GM19468 (cell line): Measurements from ENCODE around the gene LSM11.
A peak's percentile ranks its signal among the peaks of the same experiment; 100 is the strongest.
"Not testable (repeated sequence)": the region's sequence is repeated elsewhere in the genome, so short reads cannot be mapped to it uniquely, and the experiment has no call there.

Experiments
- ATAC-seq: cut with Tn5 transposase; IDR thresholded peaks from one replicate; pipeline ENCODE4 v1.9.1; 2021; ENCODE audit warnings: mild to moderate bottlenecking, moderate library complexity, moderate number of reproducible peaks; ENCODE audit not compliant: unreplicated experiment; ENCODE audit errors: extremely low read depth

The LSM11 gene

GRCh38 chr5:157743163-157744050 is at the start of gene LSM11:
TSS of gene LSM11 (plus strand) at chr5:157743712. CDS start at chr5:157743751, 39 bp downstream.
- peak; percentile 90 for ATAC-seq

DNA sequence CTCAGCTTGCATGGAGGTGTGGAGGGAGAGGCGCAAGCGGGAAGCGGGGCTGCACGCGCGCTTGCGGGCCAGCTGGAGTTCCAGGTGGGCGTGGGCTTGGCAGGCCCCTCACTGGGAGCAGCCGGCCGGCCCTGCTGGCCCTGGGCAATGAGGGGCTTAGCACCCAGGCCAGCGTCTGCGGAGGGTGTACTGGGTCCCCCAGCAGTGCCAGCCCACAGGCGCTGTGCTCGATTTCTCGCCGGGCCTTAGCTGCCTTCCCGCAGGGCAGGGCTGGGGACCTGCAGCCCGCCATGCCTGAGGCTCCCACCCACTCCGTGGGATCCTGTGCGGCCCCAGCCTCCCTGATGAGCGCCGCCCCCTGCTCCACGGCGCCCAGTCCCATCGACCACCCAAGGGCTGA is 49.7 kb upstream of the LSM11 start:
- not testable (repeated sequence) for ATAC-seq

- not testable (repeated sequence) for ATAC-seq
Measured at GRCh38 chr5:157696154-157696553, 47.4 kb upstream of the LSM11 start.

DNA sequence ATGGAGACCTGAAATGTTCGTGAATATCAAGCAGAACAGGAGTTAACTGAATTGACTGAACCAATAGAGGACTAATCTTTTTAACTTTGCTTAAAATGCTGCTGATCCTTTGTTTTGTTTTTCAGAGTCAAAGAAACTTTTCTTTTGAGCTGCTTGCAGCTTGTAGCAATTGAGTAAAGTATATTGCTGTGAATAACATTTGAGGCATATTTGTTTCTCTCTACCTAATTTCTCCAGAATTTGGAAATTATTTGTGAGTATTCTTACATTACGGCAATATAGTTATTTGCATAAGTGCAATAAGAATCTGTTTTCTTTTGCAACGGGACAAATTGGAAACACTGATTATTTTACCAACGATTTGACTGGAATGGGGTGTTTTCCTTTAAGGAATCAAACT is 44.8 kb upstream of the LSM11 start:
- ATAC-seq = not testable (repeated sequence)

GRCh38 chr5:157703736-157704135 is 39.8 kb upstream of the LSM11 start:
- no peak for ATAC-seq

DNA sequence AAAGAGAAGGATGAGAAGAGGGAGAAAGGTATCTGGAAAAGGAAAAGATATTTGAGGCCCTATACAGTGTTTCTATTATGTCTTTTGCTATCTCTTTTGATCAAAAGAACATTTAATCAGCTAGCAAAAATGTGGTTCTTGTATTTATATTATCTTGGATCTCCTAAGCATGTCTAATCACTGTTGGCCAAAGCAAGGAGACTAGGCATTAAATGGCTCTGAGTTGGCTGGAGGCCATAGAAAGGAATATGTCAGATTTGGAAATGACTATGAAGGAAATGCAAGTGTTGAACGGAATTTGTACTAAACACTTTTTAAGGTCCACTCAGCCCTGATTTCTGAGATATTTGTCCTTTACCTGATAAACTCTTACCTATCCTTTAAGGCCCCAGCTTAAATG is 34.6 kb upstream of the LSM11 start:
- ATAC-seq = no peak

GRCh38 chr5:157709346-157709745 is 34.2 kb upstream of the LSM11 start:
- ATAC-seq = no peak

- no peak for ATAC-seq
Measured at GRCh38 chr5:157710431-157710830, 33.1 kb upstream of the LSM11 start.

DNA sequence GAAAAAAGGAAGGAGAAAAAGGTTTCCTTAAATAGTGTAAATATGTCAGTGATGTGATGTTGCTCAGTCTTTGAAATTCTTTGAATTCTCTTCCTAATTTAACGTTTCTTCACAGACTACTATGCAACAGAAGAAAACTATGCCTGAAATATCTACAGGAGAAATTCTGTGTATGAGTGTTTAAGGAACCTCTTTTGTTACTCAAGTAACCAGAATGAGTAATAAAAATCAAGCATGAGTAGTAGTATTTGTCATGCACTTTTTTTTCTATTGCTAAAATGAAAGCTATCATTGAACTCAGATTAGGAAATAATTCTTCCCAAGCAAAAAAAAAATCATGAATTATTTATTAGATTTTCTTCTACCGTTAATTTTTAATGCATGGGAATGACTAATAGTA is 32.6 kb upstream of the LSM11 start:
- ATAC-seq = no peak

DNA sequence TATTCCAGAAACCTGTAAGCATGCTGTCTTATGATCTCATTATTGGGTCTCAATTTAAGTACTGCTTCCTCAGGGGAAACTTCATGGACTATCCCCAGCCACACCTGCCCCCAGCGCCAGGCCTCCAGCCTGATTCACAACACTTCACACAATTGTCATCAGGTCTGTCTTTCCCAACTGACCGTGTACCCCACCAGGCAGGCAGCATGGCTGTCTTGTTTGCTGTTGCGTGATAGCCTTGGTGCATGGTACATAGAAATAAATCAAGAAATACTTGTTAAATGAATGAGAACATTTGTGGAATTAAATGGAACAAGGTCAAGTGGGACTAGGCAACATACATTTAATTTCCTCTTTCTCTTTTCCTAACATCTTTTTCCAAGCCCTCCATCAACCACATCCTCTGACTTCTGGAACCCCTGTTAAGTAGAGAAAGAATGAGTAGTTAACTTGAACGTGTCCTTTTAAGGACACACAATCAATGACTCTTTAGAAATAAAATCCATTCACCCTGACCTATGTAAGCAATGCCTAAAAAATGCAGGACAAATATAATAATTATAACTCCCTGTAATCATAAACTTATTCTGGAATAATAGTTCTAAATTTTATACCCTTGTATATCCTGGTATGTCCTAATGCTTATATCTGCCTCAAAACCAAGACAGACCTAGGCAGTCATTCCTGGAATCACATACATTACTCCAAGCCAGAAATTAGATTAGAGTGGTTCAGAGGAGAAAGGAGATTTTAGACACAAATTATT is 29.5 kb upstream of the LSM11 start:
- no peak for ATAC-seq

GRCh38 chr5:157714596-157714864 is 29.0 kb upstream of the LSM11 start:
- ATAC-seq = no peak

DNA sequence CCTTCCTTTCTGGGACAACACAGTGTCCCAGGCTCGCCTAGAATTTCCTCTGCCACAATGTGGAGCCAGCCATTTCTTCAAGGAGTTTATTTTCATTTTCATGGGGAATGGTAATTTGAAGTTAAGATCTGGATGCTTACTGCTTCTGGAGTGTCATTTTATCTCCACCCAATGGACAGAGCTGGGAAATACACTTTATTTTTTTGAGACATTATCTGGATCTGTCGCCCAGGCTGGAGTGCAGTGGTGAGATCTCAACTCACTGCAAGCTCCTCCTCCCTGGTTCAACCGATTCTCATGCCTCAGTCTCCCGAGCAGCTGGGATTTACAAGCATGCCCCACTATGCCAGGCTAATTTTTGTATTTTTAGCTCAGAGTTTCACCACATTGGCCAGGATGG is 25.0 kb upstream of the LSM11 start:
- no peak for ATAC-seq

GRCh38 chr5:157719245-157719644 is 24.3 kb upstream of the LSM11 start:
- no peak for ATAC-seq

DNA sequence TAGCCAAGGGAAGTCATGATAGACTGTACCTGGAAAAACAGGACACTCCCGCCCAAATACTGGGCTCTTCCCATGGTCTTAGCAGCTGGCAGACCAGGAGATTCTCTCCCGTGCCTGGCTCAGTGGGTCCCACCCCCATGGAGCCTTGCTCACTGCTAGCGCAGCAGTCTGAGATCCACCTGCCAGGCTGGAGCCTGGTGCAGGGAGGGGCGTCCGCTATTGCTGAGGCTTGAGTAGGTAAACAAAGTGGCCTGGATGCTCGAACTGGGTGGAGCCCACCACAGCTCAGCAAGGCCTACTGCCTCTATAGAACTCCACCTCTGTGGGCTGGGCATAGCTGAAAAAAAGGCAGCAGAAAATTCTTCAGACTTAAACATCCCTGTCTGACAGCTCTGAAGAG is 22.4 kb upstream of the LSM11 start:
- ATAC-seq = no peak

- ATAC-seq = not testable (repeated sequence)
Measured at GRCh38 chr5:157722895-157723294, 20.6 kb upstream of the LSM11 start.

- not testable (repeated sequence) for ATAC-seq
Measured at GRCh38 chr5:157726607-157727006, 16.9 kb upstream of the LSM11 start.

DNA sequence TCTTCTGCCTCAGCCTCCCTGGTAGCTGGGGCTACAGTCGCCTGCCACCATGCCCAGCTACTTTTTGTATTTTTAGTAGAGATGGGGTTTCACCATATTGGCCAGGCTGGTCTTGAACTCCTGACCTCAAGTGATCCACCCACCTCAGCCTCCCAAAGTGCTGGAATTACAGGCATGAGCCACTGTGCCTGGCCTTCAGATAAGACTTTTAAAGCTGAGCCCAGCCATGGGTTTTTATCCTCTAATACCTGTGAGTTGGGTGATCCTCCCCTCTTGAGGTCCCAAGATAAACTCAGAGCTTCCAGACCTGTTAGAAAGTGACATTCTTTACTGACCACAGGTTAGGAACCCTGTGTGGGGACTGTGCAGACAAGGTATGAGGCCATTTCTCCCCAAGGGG is 15.7 kb upstream of the LSM11 start:
- not testable (repeated sequence) for ATAC-seq

DNA sequence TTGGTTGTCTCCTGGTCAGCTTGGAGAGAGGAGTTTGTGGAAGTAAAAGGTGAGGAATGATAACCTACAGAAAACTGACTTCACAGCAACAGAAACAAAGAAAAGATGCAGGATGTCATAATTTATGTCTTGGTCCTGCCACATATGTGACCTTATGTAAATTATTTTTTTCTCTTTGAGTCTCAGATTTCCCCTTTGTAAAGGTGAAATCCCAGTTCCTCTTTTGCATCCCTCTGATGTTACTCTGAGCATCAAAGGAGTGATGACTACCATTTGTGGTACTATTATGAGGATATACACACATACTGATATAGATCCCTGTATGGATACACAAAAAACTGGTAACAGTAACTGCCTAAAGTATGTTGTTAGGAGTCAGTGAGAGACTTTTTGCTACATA is 13.7 kb upstream of the LSM11 start:
- ATAC-seq = peak; percentile 83

DNA sequence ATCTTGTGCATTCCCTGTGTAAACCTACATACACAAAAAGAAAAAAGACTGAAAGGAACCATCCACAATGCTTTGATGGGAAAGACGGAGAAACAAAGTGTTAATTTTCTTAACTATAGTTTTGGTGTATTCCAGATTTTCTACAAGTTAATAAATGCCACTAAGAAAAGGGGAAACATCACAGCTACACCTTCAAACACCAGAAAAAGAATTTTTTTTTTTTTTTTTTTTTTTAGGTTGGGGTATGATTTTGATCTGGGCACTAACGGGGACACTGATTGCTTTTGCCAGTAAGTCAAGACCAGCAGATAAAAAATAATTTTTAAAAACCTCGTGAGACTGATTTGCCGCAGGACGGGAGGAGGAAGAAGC is 12.6 kb upstream of the LSM11 start:
- ATAC-seq = no peak

DNA sequence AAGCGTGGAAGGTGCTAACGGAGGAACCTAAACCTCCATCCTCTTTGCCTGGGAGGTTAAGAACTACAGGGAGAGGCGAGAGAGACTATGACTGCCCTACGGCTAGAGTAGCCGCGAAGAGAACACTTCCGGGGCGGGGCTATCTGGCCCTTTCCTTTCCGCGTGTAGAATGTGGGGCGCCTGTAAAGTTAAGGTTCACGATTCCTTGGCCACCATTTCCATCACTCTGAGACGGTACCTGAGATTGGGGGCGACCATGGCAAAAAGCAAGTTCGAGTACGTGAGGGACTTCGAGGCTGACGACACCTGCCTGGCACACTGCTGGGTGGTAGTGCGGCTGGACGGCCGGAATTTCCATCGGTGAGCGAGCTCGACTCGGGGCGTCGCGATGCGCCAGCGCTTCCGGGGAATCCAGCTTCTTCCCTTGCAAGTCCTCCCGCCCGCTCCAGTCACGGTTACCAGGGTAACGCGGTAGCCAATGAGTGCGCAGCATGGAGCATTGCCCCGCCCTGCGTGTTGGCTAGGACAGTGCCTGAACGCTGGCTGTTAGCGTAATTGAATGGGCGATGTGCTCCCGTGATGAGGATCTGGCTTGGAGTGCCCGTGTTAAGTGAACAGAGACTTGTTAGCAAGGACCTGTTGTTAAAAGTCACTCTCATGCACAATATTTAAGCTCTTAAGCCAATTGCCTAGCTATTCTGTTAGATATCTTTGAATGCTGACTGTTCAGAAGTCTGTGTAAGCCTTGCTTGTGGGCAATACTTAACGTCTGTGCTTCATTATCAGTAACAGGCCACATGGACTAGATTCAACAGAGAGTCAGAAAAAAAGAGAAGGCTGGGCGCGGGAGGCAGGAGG is 12.0 kb upstream of the LSM11 start, which contains the start of gene THG1L:
THG1L (plus strand) TSS at position 149 of the 858 bp plus-strand sequence; CDS start at position 170, 21 bp downstream.
- ATAC-seq = peak; percentile 79

- ATAC-seq = no peak
Measured at GRCh38 chr5:157732130-157732514, 11.4 kb upstream of the LSM11 start.
